22Rv1 (cell line): ENCODE measurements around the gene LSAMP.

Experiments
- ZFX ChIP-seq: fragments of 450-650 bp; IDR thresholded peaks from 2 replicates; pipeline ENCODE4 v1.6.1; 2017; ENCODE audit warnings: antibody characterized with exemption, borderline replicate concordance
- TF ChIP-seq, protein P1 (sequence below): fragments of 450-650 bp; IDR thresholded peaks from 2 replicates; pipeline ENCODE4 v1.5.1; 2017; ENCODE audit warnings: mild to moderate bottlenecking

DNA sequence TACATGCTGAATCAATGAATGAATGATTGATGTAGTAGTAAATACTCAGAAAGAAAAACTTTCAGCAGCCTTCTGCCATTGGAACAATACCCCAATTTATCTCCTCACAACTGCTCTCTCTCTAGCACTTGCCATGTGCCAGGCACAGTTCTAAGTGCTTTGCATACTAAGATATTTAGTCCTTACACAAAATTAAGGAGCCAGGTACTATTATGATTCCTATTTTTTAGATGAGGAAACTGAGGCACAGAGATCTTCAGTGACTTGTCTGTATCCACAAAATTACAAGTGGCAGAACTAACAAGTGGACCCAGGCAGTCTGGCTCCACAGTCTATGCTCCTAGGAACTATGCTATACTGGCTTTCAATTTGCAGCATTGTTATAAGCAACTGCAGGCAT lies 279.2 kb downstream of the LSAMP start:
- TF ChIP-seq, protein P1, sequence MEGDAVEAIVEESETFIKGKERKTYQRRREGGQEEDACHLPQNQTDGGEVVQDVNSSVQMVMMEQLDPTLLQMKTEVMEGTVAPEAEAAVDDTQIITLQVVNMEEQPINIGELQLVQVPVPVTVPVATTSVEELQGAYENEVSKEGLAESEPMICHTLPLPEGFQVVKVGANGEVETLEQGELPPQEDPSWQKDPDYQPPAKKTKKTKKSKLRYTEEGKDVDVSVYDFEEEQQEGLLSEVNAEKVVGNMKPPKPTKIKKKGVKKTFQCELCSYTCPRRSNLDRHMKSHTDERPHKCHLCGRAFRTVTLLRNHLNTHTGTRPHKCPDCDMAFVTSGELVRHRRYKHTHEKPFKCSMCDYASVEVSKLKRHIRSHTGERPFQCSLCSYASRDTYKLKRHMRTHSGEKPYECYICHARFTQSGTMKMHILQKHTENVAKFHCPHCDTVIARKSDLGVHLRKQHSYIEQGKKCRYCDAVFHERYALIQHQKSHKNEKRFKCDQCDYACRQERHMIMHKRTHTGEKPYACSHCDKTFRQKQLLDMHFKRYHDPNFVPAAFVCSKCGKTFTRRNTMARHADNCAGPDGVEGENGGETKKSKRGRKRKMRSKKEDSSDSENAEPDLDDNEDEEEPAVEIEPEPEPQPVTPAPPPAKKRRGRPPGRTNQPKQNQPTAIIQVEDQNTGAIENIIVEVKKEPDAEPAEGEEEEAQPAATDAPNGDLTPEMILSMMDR, result no peak
- no peak for TF ChIP-seq ZFX
